H1 (cell line): ENCODE results near the gene MEF2C. TPM values are rescaled to one million over a fixed set of nuclear protein-coding genes. Genes with fewer than 3 reads are reported as not detected.

Experiments used
- ASH2L ChIP-seq: fragments of 200-600, 300-600 bp; sonication (generic); IDR thresholded peaks from one replicate; pipeline ENCODE4 v1.7.1; 2017; ENCODE audit warnings: low read length
- BACH1 ChIP-seq: IDR thresholded peaks from 2 replicates; pipeline ENCODE4 v1.6.1; 2012; ENCODE audit warnings: low read length, improper control_type of control experiment
- BRCA1 ChIP-seq: IDR thresholded peaks from 2 replicates; pipeline ENCODE4 v1.6.1; 2012; ENCODE audit warnings: low read depth, low read length, improper control_type of control experiment
- GABPA ChIP-seq: IDR thresholded peaks from 2 replicates; pipeline ENCODE4 v1.6.1; 2011; ENCODE audit warnings: mild to moderate bottlenecking, low read length, moderate library complexity, borderline replicate concordance; ENCODE audit not compliant: insufficient read depth
- GTF2F1 ChIP-seq: IDR thresholded peaks from 2 replicates; pipeline ENCODE4 v1.6.1; 2012; ENCODE audit warnings: low read depth, low read length, improper control_type of control experiment, borderline replicate concordance
- KDM4A ChIP-seq: IDR thresholded peaks from one replicate; pipeline ENCODE4 v1.7.1; 2012; ENCODE audit warnings: low read depth, mild to moderate bottlenecking, moderate library complexity, low read length, inconsistent platforms; ENCODE audit not compliant: severe bottlenecking
- polyA plus RNA-seq, 7 experiments: library from polyadenylated mRNA; depleted of rRNA in 3 of 7; stranded (reverse) in 5 of 7; unstranded in 2 of 7; fragments of >200 nt in 5 of 7; fragments of 200-250 nt in 2 of 7; gene quantifications; 1 replicate in 5 of 7; 2 replicates in 1 of 7; 4 replicates in 1 of 7; pipeline versions ENCODE4 v1.2.1 to v1.2.3, GENCODE V29; 2011 to 2013; ENCODE audit warnings: missing spikeins in 2 of 7, mixed read lengths in 2 of 7
- total RNA-seq: library from RNA; stranded (reverse); fragmentation: NEBNext Ultra II Directional; extraction: Animal tissue kit (Norgen Biotek cat#: 25700); gene quantifications from 2 replicates; pipeline ENCODE4 v1.2.1, GENCODE V29; 2021

MEF2C gene
- total and polyA plus RNA-seq, 2 of the 8 experiments (the other 6 are each of a cell fraction or from before 2014, with no cell fraction given) = 0.59 to 0.99 TPM

DNA sequence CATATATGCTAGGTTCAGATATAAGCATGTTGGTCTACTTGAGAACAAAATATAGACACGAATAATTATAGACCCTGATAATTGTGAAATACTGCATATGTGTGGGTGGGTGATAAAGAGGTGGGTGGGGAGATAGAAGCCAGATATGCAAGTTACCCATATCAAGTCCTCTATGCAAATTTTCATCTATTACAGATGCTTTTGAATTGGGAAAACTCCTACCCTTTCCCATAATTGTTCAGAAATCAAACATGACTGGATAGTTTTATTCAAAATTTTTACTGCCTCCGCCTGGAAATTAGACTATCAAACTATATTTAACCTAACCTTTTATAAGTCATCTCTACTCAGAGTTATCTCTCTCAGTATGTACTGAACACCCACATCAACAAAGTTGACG lies 157.5 kb downstream of the MEF2C start (continued):
- no peak for TF ChIP-seq KDM4A
- no peak for TF ChIP-seq ASH2L
- no peak for TF ChIP-seq GABPA
- TF ChIP-seq BACH1 = no peak
- no peak for TF ChIP-seq BRCA1
- no peak for TF ChIP-seq GTF2F1
- TF ChIP-seq, all 59 proteins: peak for 0
